Central memory CD4-positive, alpha-beta T cell (primary cell): ENCODE data around the gene TRABD2B.

Experiments
- DNase-seq: peaks from one replicate; pipeline ENCODE4 v3.0.0; 2022

Gene TRABD2B

DNA sequence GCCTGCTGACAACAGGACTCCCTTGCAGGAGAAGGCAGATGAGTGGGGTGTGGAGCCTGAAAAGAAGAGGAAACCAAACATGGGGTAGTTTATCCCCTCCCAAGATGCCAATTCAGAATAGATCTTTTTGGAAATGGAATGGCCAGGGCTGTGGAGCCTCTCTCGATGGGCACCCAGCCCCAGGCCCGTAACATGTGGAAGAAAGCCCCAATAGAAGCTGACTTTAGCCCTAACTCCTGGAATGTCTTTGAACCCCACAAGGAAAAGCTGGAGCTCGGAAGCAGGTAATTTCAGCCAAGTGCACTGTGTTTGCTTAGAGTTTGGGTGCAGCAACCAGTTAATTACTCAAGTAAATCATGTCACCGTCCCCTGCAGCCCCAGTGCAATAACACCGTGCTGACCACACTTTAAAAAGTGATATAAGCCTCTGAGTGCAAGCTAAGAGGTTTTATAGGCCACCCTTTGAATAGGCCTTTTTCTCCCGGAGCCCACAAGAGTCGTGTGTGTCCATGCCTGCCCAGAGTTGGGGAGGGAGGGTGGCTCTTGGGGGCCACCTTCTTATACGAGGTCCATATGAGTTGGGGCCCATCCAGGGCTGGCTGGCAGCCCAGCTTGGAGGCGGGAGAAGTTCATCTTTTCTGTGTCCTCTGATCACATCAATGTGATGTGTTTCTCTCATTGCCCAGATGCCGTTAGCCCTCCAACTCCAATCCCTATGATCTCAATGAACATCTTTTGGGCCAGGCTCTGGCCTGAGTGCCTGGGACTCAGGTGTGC is 153.2 kb downstream of the TRABD2B start:
- no peak for DNase-seq

DNA sequence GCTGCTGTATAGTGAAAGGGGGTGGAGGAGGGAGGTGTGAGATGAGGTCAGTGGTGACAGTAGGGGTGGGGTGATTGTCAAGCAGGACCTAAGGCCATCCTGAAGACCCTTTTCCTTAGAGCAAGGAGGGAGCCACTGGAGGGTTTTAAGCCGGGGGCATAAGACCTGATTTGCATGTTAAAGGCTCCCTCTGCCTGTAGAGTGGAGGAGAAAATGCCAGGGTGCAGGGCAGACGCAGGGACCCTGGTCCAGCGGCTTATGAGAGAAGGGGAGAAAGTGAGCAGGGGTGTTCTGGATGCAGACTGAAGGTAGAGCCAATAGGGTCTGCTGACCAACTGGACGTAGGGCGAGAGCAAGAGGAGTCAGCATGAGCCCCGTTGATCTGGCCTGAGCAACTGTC is 154.1 kb downstream of the TRABD2B start:
- DNase-seq: no peak

DNA sequence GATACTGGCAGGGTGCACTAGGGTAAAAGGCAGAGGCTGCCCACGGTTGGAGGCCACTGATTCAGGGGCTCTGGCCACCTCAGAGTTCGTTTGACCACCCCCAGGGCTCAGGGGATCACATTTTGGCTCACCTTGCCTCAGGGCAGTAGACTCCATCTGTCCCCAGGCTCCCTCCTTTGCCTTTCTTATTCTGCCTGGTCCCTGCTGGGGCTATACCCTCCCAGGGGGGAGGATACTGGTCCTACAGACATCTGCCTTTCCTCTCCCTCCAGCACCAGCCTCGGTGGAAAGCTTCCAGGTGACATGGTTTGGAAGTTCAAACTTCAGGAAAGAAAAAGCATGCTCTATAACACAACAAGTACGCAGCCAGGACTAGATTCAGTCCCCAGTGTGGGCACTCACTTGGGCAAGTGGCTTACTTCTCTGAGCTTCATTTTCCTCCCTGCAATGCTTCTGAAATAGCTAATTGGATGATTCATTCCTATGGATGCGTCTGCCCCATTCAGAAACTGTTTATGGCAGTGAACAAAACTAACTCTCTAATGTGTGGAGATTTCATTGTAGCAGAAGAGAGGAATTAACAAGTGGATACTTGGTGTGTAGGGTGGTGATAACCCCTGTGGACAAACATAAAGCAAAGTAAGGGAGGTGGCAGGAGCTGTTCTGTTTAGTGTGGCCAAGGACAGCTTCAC is 154.8 kb downstream of the TRABD2B start:
- DNase-seq: no peak

DNA sequence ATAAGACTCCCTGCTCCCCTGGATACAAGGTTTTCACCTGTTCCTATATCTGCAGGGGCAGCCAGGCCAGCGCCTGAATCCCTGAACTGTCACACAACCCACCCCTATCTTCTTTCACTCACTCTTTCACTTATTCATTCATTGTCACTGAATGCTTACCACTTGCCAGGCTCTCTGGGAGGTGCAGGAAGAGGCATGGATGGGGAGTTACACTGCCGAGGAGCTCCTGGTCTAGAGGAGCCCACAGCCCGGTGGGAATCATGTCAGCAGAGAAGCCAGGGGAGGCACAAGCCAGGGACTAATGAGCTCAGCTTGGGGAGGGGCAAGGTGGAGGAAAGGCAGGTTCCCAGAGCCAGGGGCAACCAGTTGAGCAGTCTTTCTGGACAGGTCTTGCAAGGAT is 155.8 kb downstream of the TRABD2B start:
- DNase-seq: no peak

DNA sequence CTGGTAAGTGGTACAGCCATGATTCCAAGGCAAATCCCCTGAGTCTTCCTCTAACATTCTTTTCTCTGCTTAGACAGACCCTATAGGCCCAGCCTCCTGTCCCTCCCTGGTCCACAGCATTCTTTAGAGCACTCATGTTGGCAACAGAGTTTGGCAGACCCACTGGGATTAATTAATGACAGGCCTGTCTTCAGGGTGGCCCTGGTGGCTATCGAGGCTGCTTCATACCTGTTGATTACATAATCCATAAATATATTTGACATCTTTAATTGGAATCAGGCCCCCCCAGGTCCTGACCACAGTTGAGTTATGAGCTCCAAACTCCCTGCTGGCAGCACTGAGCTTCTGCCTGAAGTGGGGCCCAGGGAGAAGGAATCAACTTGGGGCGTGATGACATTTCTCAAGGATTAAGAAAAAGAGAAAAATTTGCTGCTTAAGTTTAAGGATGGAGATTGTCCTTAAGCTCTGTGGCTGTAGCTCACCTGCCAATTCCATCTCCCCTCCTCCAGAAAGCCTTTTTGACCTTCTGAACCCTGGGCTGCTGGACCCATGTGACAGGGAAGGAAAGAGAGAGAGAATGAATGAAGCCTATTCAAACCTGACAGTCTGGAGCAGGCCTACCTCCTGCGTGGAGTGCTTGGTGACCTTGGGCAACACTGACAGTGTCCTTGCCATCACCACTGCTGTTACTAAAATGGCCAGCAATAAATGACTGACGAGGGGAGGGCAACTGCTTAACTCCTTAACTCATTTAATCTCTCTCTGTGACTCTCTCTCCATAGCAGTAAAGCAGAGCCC is 156.6 kb downstream of the TRABD2B start:
- no peak for DNase-seq

DNA sequence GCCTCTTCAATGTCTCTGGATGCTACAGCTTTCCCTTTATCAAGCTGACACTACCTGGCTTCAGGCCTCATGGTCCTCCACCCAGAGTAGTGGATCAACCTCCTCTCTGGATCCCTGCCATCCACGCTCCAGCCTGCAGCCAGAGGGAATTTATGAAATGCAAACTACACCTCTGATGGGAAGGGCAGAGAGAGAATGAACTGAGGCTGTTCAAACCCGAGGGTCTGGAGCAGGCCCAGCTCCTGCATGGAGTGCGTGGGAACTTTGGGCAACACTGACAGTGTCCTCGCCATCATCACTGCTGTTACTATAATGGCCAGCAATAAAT is 157.8 kb downstream of the TRABD2B start:
- DNase-seq: no peak

DNA sequence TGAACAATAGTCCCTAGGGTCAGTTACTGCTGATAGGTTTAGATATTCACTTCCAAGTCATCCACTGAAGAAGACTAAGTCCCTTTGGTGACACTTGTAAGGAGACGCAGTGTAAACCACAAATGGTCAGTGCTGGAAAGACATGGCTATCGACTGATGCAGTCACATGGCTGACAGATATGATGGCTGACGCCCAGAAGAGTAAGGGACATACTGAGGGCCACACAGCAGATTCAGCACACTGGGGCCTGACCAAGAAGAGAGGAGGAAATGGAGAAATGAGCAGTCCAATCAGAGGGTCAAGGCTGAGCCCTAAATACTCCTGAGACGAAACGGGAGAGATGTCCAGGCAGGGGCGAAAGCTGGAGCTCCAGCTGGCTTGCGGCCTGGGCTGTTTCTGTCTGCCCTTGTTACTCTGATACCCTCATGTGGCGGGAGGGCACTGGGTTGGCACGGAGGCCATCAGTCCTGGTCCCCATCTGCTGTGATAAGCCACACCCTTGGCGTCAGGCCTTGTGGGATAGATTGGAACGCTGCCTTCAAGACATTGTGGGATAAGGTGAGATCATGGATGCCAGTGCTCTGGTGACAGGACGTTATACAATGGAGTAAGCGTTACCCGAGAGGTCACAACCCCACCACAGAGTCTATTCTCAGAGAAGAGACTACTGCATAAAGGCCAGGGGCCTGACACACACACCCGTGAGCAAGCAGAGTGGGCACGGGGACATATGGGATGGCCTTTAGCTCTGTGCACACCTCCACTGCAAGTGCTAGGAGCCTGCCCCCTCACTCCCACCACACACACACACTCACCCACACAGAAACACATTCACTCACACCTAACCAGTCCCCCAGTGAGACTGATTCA is 158.4 kb downstream of the TRABD2B start:
- no peak for DNase-seq

DNA sequence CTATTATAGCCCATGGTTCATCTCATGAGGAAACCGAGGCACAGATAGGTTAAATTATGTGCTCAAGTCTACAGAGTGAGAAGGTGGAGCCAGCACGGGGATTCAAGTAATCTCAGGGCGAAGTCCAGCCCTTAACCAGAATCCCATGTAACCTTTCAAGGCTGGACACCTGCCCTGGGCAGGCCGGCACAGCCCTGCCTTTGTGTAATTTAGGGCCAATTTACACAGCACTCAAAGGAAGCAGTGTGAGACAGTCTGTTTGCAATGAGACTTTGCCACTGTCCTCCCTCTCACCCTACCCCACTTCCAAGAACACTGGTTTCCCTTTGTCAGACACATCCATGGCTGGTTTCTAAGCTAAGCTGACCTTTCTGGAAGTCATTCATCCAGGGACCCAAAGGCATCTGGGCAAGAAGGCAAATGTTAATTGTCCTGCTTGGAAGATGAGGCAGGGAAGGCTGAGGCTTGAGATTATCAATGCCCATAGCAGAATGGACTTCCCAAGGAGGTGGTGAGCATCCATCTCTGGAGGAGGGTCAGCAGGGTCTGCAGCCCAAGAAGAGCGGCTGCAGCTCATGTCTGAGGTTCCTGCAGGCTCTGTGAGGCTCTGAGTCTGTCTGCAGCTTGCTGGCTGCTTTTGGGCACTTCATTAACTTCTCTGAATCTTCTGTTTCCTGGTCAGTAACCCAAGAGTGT is 159.2 kb downstream of the TRABD2B start:
- DNase-seq: no peak

DNA sequence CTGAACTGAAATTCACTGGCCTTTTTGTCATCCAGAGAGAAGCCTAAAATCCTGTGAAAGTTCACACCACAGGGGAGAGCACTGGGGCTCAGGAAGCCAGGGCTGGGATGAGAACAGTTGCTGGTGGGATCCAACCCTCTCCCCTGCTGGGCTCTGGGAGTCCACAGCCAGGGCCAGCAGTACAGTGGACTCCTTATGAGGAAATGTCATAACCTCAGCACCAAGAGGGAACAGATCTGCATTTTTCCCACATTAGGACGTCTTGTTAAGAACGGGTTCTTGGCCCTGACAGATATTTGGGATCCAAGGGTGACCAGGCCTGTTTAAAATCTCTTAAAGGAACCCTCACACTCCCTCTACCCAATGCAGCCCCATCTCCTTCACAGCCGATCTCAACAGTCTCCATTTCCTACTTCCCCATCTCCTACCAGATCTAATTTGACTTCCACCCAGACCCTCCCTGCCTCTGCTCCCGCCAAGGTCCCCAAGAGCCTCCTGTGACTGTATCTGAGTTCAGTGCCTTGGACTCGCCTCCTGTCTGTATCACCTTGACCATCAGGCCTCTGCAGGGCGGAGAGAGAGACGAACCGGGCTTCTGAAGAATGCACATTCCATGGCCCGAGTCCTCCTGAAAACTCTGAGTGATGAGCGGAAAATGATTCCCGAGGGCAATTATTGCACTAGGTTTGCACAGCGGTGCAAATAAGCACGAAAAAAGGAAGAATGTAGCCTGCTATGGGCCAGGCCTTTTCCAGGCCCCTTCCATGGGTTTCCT is 159.9 kb downstream of the TRABD2B start:
- no peak for DNase-seq

DNA sequence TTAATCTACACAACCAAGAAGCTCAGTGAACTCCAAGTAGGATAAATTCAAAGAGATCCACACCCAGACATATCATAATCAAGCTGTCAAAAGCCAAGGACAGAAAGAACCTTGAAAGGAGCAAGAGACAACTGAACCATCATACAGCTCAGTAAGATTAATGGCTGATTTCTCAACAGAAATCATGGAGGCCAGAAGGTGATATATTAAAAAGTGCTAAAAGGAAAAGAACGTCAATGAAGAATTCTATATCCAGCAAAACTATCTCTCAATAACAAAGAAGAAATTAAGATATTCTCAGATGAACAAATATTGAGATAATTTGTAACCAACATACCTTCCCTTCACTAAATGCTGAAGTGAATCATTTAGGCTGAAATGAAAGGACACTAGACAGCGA is 161.8 kb downstream of the TRABD2B start:
- DNase-seq: no peak

DNA sequence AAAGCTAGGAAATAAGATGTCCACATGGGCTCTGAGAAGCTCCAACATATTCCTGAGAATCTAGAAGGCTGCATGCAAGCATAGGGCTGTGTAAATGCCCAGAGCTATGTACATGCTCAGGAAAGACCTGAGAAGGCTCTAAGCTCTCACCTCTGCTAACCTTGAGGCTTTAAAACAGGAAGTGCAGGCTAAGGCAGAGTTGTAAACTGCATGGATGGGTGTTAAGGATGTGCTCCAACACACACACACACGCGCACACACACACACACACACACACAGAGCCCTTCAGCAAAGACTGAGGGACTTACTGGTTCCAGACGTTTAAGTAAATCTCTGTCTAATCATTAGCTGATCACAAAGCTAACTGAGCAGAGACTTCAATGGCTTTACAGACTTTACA is 162.9 kb downstream of the TRABD2B start:
- DNase-seq: no peak

DNA sequence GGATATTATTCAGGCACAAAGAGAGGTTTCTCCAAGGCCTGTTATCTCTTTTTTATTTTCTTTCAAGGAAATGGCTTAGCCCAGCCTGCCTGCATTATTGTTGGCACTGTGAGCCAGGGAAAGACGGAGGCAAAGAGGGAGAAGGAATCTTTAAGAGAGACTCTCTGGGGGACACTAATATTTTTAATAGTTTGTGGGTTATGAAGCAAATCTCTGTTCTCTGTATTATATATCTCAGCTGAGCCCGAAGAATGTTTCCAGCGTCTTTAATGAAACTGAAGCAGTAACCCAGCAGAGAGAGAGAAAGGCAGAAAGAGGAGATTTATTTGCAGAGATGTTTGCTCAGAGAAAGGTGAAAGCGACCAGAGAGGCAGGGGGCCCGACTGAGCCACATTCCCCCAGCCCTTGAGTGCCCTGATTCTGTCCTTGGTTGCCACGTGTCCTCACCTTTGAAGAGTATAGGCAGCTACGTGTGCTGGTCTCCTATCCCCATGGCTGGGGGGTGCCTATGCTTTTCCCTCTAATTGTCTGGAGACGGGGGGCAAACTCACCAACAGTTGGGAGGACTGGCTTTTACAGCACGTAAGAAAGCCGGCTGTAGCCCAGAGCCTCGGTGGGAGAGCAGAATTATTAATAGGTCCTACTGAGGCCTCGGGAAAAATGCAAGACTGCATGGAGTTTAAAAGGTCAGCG is 166.4 kb downstream of the TRABD2B start:
- no peak for DNase-seq

DNA sequence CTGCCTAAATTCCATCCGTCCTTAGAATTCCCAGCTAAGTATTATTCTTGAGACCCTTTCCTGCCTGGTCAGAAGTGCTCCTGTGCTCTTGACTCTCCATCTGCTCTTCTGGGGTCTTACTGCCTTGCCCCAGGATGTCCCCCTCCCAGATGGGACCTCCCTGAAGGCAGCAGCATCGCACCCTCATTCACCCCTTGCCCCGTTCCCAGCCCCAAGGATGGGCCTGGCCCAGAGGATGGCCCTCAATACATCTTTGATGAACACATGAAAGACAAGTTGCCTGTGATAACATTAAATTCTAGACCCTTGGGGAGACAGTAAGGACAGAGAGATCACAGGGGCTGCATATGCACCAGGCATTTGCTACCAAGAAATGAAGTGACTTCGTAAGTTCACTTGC is 167.2 kb downstream of the TRABD2B start:
- no peak for DNase-seq

DNA sequence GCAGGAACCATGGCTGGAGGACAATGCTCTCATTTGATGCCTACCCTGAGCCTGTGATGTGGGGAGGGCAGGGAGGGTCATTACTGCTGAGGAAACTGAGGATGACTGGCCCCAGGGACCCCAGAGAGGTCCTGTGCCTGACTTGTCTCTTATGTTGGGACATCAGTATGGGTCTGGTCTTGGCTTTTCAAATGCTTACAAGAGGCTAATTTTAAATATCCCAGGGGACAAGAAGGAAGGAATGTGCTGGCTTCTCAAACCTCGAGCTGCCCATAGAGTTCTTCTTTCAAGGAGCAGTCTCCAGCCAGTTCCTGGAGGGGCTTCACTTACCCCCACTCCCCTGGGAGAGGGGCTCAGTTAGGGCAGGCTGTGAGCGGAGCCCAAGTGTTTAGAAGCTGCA is 168.2 kb downstream of the TRABD2B start:
- no peak for DNase-seq

DNA sequence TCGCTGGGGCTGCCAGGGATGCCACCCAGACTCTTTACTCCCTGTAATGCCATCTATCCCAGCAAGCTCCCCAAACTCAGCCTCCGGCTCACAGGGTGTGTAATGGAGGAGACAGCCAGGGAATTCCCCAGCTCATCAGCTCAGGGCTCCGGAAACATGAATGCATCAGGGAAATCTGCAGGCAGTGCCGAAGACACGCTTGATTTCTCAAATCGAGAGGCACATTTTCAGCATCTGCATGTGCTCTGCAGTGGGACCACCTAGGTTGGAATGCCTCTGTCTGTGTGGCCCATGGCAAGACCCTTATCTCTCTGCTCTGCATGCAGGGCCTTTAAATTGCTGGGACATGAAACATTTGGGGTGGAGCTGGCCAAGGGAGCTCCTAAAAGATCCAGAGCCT is 170.1 kb downstream of the TRABD2B start:
- DNase-seq: no peak

DNA sequence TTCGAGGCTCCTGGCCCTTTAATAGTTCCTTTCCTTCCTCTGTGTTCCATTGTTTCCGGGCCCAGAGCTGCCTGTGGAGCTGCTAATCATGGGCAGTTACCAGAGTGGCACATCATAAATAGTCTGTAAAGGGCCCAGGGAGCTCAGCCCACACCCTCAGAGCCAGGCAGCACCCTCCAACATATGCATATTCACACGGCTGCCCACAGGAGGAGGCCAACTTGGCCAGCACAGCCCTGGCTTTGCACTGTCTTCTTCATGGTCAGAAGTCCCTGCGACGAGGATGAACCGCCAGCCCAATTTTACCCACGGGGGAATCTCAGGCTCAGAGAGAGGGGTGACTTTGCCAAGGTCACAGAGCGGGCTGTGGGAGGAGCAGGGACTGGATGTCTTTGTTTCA is 172.5 kb downstream of the TRABD2B start:
- no peak for DNase-seq

DNA sequence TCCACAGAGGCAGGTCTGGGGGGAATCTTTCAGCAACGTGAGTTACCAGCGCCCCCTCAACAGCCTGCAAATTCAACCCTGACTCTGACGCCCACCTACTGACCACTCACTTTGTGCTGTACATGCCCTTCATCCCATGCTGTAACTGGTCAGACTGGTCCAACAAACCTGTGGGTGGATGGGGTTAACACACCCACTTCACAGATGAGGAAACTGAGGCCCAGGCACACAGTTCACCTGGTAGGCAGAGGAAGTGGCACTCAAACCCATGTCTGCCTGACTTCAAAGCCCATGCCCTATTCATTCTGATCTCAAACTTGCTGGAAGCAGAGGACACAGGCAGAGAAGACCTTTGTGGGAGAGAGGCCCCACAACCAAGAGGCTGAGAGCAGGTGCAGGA is 172.9 kb downstream of the TRABD2B start:
- no peak for DNase-seq

DNA sequence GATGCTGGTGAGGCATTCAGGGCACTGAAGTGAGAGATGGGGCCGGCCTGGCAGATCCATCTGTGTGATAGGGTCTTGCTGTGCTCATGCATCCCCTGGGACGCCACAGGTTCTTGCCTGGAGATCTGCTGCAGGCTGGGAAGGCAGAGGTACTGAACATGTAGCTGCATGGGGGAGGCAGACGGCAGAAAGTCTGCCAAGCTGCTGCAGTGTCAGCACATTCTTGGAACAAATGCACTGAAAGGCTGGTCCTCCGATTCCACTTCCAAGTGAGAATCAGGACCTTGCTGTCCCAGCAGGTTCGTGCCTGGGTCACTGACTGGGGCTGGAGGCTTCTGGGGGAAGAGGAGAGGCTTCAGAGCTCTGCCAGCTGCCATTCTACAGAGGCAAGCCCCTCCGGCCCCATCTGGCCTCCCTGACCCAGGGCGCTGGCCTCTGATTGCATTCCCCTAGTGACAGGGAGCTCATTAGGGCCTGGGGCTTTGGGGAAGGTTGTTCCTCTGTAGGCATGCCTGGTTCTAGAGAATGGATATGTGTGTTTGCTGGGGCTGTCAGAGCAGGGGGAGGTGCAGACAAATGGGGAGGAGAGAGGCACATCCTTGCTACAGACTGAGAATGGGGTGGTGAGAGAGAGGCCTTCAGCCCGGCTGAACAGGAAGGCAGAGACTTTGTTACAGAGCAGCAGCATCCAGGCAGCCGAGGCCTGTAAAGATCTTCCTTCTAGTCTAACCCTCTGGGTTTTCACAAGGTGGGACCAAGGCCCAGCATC is 174.0 kb downstream of the TRABD2B start:
- DNase-seq: no peak

DNA sequence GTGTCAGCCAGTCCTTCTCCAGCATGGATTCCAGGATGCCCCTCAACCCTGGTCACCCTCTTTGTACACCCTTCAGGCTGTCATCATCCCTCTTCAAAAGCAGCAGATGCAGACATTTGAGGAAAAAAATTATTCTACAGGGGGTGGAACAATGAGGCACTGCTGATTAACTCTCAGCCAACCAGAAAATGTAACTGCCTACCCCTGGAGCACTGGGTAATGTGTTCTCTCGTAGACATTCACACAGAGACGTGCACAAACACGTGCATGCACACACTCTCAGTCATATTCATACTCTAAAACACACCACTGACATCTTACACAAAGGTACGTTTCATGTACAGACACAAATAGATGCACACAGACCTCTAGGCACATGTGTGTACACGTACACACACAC is 175.4 kb downstream of the TRABD2B start:
- DNase-seq: no peak

DNA sequence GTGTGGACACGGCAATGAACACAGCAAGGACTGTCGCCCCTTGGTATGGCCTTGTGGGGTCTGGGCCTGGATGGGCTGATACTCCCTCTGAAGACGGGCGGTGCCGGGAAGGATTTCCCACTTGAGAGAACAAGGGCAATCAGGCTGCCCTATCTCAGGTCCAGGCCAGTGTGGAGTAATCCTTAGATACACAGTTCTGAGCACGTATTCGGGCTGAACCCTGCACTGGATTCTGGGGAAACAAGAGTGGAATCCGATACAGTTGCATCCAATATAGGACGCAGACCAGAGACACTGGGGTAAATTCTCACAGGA is 177.7 kb downstream of the TRABD2B start:
- DNase-seq: no peak
